HCEC 1CT (cell line): ENCODE measurements around the gene RPS6KA5.
"Not testable (repeated sequence)": the region's sequence is repeated elsewhere in the genome, so short reads cannot be mapped to it uniquely, and the experiment has no call there.

Experiments used
- DNase-seq: peaks from one replicate; pipeline ENCODE4 v3.0.0-alpha.2; 2017

The RPS6KA5 gene

GRCh38 chr14:90980636-90981035 lies 79.8 kb downstream of the RPS6KA5 start:
- DNase-seq = not testable (repeated sequence)

GRCh38 chr14:90979515-90979914 lies 80.9 kb downstream of the RPS6KA5 start:
- no peak for DNase-seq

GRCh38 chr14:90976101-90976500 lies 84.3 kb downstream of the RPS6KA5 start:
- no peak for DNase-seq

DNA sequence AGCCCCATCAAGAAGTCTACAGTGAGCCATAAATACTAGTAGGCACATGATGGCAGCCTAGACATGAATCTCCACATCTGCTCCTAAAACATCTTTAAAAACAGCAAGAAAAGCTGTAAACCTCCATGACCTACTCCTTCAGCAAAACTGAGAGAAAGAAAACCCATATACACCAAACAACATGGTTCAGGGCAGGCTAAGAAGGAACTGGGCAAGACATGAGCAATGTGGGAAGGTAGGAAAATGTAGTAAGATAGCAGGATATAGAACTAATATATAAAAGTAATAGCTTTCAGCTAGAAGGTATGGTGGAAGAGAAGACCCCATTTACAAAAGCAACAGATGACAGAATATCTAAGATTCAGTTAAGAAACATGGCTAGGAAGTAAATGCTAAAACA lies 88.8 kb downstream of the RPS6KA5 start:
- no peak for DNase-seq

GRCh38 chr14:90970167-90970600 lies 90.3 kb downstream of the RPS6KA5 start:
- peak; percentile 4 for DNase-seq

DNA sequence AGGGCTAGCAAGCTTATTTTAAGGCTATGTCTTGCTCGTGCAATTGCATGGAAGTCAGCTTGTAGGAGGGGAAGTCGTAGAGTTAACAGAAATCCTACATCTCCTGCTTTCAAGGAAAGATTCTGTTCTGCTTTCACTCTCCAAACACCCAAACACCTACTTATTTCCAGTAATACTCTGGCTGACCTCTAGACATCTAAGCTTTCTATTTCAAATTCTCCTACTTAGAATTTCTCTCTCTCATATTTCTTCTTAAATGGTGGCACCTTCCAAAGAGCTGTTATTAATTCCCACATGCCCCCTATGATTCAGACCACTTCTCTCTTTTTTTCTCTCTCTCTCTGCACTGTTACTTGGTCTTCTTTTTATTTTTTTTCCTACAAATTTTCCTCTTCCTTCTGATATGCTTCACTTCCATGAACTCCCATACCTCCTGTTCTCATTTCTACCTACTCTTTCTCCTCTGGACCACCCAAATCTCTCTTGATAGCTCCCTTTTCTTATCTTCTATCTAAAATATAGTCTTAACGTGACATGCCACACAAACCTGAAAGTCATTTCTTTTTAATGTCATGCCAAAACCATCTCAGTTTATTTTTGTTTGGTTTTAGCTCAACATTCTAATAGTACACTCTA lies 90.8 kb downstream of the RPS6KA5 start:
- DNase-seq = no peak

GRCh38 chr14:90968025-90968424 lies 92.4 kb downstream of the RPS6KA5 start:
- DNase-seq = peak; percentile 11

DNA sequence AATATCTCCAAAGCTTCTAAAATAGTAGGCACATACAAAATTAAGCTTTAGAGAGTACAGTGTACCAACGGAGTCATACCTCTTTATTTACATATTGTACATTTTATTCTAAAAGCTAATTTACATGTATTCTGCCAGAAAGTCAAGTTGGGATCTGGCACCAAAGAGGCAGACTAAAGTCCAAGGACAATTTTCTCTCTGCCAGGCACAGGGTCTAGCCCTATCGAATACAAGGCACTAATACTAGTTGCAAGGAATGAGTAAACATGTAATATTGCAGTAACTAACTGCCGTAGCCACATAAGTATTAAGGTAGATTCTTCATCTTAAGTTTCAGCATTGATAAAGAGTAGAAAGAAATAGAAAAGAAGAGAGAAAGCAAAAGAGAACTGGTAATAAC lies 93.9 kb downstream of the RPS6KA5 start:
- no peak for DNase-seq

DNA sequence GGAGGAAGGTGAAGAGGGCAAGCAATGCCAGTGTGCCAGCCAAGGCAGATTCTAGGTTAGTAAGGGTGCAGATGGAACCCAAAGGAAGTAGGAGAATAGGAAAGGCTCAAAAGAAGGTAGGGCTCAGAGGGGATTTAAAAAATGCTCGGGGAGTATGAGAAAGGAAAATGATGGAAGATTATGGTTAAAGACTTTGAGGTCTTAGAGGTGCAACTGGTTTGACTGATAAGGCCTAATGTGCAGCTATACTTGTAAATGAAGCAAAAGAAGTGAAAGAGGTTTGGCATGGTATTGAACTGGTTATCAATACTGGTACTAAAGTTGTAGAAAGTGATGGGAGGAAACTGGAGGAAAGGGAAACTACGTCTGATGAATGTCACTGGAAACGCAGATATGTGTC lies 94.7 kb downstream of the RPS6KA5 start:
- no peak for DNase-seq

DNA sequence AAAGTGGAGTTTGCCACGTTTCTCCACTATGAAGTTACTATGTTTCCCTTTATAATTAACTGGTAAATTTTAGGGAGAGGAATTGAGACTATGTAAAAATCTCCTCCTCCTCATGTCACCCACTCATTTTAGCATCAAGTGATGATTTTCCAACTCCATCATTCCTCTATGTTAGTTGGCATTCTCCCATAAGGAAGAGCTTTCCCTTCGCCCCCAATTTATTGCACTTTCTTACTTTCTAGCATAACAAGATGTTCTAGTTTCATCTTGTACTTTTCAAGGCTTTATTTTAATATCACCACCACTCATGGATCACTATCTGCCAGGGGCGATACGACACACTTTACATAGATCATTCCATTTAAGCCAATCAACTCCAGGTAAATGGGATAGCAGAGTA lies 97.1 kb downstream of the RPS6KA5 start:
- no peak for DNase-seq

GRCh38 chr14:90962505-90963109 lies 97.8 kb downstream of the RPS6KA5 start:
- DNase-seq = no peak

- no peak for DNase-seq
These were observed 99.6 kb downstream of the RPS6KA5 start for GRCh38 chr14:90960818-90961217.

DNA sequence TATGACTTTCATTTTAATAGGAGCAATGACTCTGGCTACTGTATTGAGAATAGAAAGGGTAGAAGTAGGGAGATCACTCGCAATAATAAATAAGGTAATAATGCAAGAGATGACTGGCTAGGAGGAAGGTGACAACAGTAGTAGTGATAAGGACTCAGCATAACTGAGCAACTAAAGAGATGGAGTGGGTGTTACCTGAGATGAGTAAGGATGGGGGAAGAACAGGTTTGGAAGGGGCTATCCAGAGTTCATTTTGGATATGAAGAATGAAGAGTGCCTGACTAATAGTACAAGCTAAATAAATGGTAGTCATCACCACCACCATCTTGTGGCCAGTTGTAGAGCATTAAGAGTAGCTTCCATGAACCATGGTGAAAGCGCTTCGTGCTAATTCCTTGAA lies 101.1 kb downstream of the RPS6KA5 start:
- no peak for DNase-seq

- DNase-seq = no peak
These were observed 104.2 kb downstream of the RPS6KA5 start for GRCh38 chr14:90956273-90956672.

- not testable (repeated sequence) for DNase-seq
These were observed 106.8 kb downstream of the RPS6KA5 start for GRCh38 chr14:90953643-90954042.

DNA sequence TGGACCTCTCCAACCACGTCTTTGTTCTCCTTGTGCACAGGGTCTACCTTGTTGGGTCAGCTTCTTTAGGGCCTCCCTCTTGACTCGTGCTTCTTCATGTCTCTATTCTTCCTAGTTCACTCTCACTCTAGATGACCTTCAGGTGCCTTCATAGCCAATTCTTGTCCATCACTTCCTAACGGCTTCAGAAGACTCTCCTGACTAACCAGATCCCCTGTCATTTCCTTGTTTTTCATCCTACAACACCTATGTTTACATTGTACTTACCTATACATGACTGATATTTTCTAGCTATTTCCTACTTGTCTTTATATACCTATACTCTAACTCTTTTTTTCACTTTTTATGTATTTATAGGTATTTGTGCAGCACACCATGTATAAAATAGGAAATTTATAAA lies 117.1 kb downstream of the RPS6KA5 start:
- no peak for DNase-seq

GRCh38 chr14:90942511-90942910 lies 117.9 kb downstream of the RPS6KA5 start:
- no peak for DNase-seq

GRCh38 chr14:90941706-90942105 lies 118.7 kb downstream of the RPS6KA5 start:
- DNase-seq = no peak

DNA sequence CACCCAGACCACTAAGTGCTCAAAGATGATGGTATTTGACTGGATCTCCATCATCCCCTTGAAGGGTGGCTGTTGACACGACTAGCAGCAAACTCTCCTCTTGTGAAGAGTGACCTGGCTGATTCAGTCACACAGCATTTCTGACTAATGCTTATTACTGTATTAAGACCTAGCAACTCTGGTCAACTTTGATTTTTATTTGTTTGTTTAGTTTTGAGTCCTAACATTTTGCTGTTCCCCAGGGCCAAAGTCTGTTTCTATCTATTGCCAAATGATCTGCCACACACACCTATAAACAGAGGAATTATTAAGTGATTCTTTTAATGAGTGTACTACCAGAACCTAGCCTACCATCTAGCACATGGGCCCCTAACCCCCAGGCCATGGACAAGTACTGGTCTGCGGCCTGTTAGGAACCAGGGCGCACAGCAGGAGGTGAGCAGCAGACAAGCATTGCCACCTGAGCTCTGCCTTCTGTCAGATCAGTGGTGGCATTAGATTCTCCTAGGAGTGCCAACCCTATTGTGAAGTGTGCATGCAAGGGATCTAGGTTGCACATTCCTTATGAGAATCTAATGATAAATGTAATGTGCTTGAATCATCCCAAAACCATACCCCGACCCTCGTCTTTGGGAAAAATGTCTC lies 120.0 kb downstream of the RPS6KA5 start:
- no peak for DNase-seq

DNA sequence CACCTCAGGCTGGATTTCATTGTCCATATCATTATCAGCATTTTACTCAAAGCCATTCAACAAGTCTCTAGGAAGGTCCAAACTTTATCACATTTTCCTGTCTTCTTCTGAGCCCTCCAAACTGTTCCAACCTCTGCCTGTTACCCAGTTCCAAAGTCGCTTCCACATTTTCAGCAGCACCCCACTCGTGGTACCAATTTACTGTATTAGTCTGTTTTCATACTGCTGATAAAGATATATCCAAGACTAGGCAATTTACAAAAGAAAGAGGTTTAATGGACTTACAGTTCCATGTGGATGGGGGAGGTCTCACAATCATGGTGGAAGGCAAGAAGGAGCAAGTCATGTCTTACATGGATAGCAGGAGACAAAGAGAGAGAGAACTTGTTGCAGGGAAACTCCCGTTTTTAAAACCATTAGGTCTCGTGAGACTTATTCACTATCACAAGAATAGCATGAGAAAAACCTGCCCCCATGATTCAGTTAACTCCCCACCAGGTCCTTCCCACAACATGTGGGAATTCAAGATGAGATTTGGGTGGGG lies 121.1 kb downstream of the RPS6KA5 start:
- not testable (repeated sequence) for DNase-seq

- no peak for DNase-seq
These were observed 121.8 kb downstream of the RPS6KA5 start for GRCh38 chr14:90938615-90939014.

GRCh38 chr14:90936757-90937440 lies 123.5 kb downstream of the RPS6KA5 start:
- DNase-seq = no peak

GRCh38 chr14:90924621-90925340 lies 135.7 kb downstream of the RPS6KA5 start:
- DNase-seq = peak; percentile 24
